RWPE1 (cell line): Measurements from ENCODE around the gene CLEC18C.
"Not testable (repeated sequence)": the region's sequence is repeated elsewhere in the genome, so short reads cannot be mapped to it uniquely, and the experiment has no call there.

Source experiments
- CTCF ChIA-PET: fragments of 350-600 bp; sonication (Branson Sonifier 250); formaldehyde crosslinking; extraction: SDS; loops from one replicate; lab custom pipeline; 2021; lab: Yijun Ruan, JAX
- POLR2A ChIA-PET: fragments of 400-600 bp; formaldehyde crosslinking; extraction: SDS; loops from one replicate; lab custom pipeline; 2020; ENCODE audit warnings: antibody characterized with exemption; ENCODE audit not compliant: low non-redundant PET; lab: Yijun Ruan, JAX
- DNase-seq: peaks from one replicate; pipeline ENCODE4 v3.0.0; 2012; ENCODE audit warnings: low spot score
- H3K27ac ChIP-seq: fragments of 450-650 bp; 2 replicates; pipeline ENCODE4 v1.5.1; 2017

CLEC18C gene

GRCh38 chr16:70206382-70206781 lies 32.8 kb downstream of the CLEC18C start:
- CTCF ChIA-PET, H3K27ac ChIP-seq, POLR2A ChIA-PET, DNase-seq: not testable (repeated sequence)

- H3K27ac ChIP-seq, DNase-seq, POLR2A ChIA-PET: not testable (repeated sequence)
- CTCF ChIA-PET = interaction anchor here (0.7 kb wide), 1 partner anchor 21 kb away, joined by 3 read pairs; no protein-coding TSS in a partner anchor
Measured at GRCh38 chr16:70218586-70218985, 45.0 kb downstream of the CLEC18C start.

GRCh38 chr16:70222574-70222973 lies 49.0 kb downstream of the CLEC18C start:
- POLR2A ChIA-PET, DNase-seq, H3K27ac ChIP-seq: not testable (repeated sequence)
- CTCF ChIA-PET = interaction anchor here (1.4 kb wide), 1 partner anchor 30 kb away, joined by 3 read pairs; no protein-coding TSS in a partner anchor

GRCh38 chr16:70223216-70223615 lies 49.6 kb downstream of the CLEC18C start:
- DNase-seq, H3K27ac ChIP-seq, POLR2A ChIA-PET, CTCF ChIA-PET: not testable (repeated sequence)

GRCh38 chr16:70223971-70224513 lies 50.5 kb downstream of the CLEC18C start:
- DNase-seq, H3K27ac ChIP-seq, CTCF ChIA-PET, POLR2A ChIA-PET: not testable (repeated sequence)

- CTCF ChIA-PET, DNase-seq, H3K27ac ChIP-seq, POLR2A ChIA-PET: not testable (repeated sequence)
Measured at GRCh38 chr16:70224645-70225044, 51.1 kb downstream of the CLEC18C start.

GRCh38 chr16:70225430-70225829 lies 51.8 kb downstream of the CLEC18C start:
- CTCF ChIA-PET = not testable (repeated sequence)
- POLR2A ChIA-PET = interaction anchor here (0.5 kb wide), 1 partner anchor 49 kb away, joined by 3 read pairs; no protein-coding TSS in a partner anchor

GRCh38 chr16:70226024-70226423 lies 52.4 kb downstream of the CLEC18C start:
- CTCF ChIA-PET, H3K27ac ChIP-seq, DNase-seq: not testable (repeated sequence)
- POLR2A ChIA-PET = interaction anchor here (0.5 kb wide), 1 partner anchor 48 kb away, joined by 3 read pairs; no protein-coding TSS in a partner anchor

More at GRCh38 chr16:70225430-70225829, 51.8 kb downstream of the CLEC18C start:
- not testable (repeated sequence) for DNase-seq, H3K27ac ChIP-seq

GRCh38 chr16:70231831-70232230 lies 58.2 kb downstream of the CLEC18C start:
- CTCF ChIA-PET, H3K27ac ChIP-seq, DNase-seq, POLR2A ChIA-PET: not testable (repeated sequence)
